Stimulated activated effector memory CD8-positive, alpha-beta T cell treated with anti-CD3 and anti-CD28 coated beads, Interleukin-12 subunit alpha, Interleukin-12 subunit beta, amount 100 ng/mL, for 72 hours (primary cell): ENCODE results near the gene ZP1.

ENCODE experiments used
- ATAC-seq: fragments of 150-1000 bp; cut with Tn5 transposase; 2 replicates; pipeline ENCODE4 v1.10.0; 2021
- DNase-seq, 2 donors: peaks; one replicate each; pipeline ENCODE4 v3.0.0; 2021 to 2022; ENCODE audit warnings: low spot score in 2 of 2
- H3K27ac Mint-ChIP-seq: one replicate; pipeline ENCODE4 v1.8.0; 2022; ENCODE audit warnings: mild to moderate bottlenecking, mixed read lengths
- H3K36me3 Mint-ChIP-seq: one replicate; pipeline ENCODE4 v1.8.0; 2022; ENCODE audit warnings: mild to moderate bottlenecking, mixed read lengths
- H3K4me1 Mint-ChIP-seq: one replicate; pipeline ENCODE4 v1.8.0; 2022; ENCODE audit warnings: mixed read lengths
- H3K4me3 Mint-ChIP-seq: one replicate; pipeline ENCODE4 v1.8.0; 2022; ENCODE audit warnings: mild to moderate bottlenecking, mixed read lengths
- H3K9me3 Mint-ChIP-seq: one replicate; pipeline ENCODE4 v1.8.0; 2022; ENCODE audit warnings: mixed read lengths

Gene ZP1

DNA sequence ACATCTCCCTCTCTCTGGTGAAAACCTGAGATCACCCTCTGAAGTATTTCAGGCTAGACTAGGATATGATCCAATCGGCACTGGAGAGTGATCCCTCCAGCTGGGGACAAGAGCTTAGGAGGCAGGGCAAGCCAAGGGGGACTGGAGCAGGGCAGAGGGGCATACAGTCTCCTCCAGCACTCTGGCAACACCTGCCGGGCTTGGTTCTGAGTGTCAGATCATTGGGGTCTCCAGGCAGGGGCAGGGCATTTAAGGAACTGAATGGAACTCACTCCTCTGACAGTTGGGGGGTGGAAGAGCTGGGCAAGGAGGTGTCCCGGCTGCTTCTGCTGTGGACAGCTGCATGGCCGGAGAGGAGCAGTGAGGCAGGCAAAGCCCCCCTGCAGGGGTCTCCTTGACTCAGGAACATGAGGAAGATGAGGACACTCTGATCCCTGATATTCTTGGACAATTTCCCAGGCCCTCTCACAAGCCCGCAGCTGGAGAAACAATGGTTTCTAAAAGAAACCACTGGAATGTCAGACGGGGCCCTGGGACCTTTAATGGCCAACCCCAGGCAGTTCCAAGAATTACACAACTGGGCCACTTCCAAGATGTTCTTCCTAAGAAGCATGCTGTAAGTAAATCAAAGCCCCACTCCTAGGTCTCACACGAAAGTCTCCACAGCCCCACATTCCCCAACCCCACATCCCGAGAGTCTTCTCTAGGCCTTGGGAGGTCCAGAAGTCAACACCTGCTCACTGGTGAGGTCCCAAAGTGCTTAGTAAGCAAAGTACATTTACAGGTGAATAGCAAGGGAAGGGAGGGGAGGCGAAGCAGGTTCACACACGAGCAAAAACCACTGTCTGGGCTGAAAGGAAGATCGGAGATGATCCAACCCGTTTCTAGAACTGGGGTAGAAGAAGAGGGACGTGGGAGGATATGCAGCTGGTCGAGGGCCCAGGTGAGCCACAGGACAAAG lies 26.6 kb upstream of the ZP1 start:
- Mint-ChIP-seq H3K4me3 (peak overlapping the region; percentile 93), H3K27ac (peak overlapping the region; percentile 93), H3K36me3 (peaks cover 32% of the 10 kb centered on the region), H3K9me3 (no peaks in the 10 kb centered on the region), H3K4me1 (peaks cover 50% of the 10 kb centered on the region)
- ATAC-seq (no peak), DNase-seq (no peak)

DNA sequence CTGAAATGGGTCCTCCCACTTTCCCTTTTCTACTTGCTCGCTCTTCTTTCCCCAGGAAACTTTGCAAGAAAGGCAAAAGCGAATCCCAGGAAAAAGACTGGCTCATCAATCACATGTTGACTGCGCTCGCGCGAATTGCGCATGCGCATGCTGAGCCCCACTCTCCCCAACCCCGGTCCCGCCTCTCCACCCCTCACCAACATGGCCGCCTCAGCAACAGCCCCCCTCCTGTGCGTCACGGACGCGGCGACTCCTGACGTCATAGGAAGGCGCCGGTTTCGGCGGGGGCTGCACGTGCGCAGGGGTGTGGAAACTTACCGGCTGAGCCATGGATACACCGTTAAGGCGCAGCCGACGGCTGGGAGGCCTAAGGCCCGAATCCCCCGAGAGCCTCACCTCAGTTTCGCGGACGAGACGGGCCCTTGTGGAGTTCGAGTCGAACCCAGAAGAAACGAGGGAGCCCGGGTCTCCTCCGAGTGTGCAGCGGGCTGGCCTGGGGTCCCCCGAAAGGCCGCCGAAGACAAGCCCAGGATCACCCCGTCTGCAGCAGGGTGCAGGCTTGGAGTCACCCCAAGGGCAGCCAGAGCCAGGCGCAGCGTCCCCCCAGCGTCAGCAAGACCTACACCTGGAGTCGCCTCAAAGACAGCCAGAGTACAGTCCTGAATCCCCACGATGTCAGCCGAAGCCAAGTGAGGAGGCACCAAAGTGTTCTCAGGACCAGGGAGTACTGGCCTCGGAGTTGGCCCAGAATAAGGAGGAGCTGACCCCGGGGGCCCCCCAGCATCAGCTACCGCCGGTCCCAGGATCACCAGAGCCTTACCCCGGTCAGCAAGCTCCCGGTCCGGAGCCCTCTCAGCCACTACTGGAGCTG lies 25.3 kb upstream of the ZP1 start, which contains the start of gene CCDC86:
TSS of gene CCDC86 (plus strand) at position 317 of the 871 bp plus-strand sequence. CDS start at position 329, 12 bp downstream.
- Mint-ChIP-seq H3K27ac (peak within 1 kb of the TSS; percentile 93), H3K9me3 (no peaks in the 10 kb centered on the region), H3K4me3 (peak within 1 kb of the TSS; percentile 93), H3K4me1 (peaks cover 55% of the 10 kb centered on the region), H3K36me3 (peaks cover 45% of the 10 kb centered on the region)
- DNase-seq = peak; percentile 100
- ATAC-seq = peak; percentile 95

DNA sequence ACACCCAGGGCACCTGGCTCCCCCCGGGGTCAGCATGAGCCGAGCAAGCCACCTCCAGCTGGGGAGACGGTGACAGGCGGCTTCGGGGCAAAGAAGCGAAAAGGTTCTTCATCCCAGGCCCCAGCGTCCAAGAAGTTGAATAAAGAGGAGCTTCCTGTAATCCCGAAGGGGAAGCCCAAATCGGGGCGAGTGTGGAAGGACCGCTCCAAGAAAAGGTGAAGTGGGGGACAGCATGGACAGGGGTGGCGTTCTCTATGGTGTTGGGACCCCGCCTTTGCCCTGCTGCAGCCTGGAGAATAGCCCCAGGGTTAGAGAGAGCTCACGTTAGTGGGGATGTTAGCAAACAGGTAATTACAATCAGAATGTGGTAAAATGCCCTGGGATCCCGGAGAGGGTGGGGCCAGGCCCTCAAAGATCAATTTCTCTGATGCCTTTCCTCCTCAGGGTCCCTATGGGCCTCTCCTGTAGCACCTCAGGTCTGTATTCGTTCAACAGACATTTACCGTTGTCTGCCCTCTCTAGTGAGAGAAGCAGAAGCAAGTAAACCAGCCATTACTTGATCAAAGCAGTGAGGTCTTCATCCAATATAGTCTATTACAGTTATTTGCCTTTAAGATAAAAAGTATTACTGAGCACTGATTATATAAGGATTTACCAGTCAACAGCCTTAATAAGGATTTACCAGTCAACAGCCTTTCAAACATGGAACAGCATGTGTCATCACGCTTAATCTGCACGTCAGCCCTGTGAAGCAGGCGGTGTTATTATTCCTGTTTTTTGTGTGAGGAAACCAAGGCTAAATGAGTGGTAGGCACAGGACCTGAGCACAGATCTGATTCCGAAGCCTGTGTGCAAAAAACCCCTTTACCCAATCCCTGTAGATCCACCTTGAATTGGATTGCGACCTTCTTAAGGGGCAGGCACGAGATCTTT lies 24.4 kb upstream of the ZP1 start:
- Mint-ChIP-seq H3K27ac (peak overlapping the region; percentile 93), H3K9me3 (no peaks in the 10 kb centered on the region), H3K36me3 (peaks cover 54% of the 10 kb centered on the region), H3K4me3 (peak overlapping the region; percentile 93), H3K4me1 (peaks cover 55% of the 10 kb centered on the region)
- ATAC-seq (no peak), DNase-seq (no peak)

DNA sequence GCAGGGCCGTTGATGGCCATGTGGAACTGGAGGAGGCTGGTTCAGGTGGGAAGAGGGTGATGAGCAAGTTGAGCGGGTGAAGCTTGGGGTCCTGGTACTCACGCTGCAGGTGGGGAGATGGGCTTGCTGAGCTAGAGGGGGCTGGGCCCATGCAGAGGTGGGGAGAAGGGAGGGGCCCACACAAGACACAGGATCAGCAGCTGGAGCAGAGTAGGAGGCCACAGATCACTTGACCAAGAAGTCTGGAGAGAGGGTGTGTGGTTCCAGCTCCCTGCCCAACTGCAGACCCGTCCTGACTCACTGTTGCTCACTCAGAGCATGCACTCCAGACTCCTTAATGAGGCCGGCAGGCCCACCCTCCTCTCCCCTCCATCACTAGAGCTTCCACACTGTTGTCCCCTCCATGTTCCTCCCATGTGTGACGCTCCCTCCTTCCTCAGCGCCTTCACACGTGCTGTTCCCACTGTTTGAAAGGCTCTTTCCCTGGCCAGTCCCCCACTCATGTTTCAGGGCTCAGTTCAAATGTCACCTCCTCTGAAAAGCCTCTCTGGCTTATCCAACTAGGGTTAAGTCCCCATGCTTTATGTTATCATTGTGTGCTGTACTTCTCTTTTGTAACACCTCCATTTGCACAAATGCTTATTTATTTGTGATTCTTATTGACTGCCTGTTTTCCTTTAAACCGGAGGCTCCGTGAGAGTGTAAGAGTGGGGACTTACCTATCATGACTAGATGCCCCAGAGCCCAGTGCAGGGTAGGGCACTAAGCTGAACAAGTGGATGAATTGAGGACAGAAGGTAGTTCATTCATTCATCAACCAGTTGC lies 23.1 kb upstream of the ZP1 start:
- H3K4me1 Mint-ChIP-seq = peaks cover 60% of the 10 kb centered on the region
- no peak for ATAC-seq
- H3K36me3 Mint-ChIP-seq = peaks cover 67% of the 10 kb centered on the region
- peak overlapping the region; percentile 93 for H3K27ac Mint-ChIP-seq
- H3K9me3 Mint-ChIP-seq = no peaks in the 10 kb centered on the region
- H3K4me3 Mint-ChIP-seq = peak overlapping the region; percentile 93
- no peak for DNase-seq

DNA sequence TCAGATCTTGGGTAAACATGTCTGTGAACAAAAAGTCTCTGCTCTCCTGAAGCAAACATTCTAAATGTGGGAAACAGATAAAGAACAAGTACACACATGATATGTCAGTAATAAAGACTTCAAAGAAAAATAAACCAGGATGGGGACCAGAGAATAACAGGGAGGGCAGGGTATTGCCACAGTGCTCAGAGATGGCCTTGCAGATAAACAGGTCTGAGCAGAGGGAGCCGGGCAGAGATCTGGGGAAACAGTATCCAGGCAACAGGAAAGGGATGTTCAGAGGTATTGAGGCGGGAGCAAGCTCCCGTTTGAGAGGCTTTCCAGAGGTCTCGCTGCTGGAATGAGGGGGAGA lies 22.5 kb upstream of the ZP1 start:
- DNase-seq = no peak
- H3K4me1 Mint-ChIP-seq = peaks cover 60% of the 10 kb centered on the region
- ATAC-seq = no peak
- peak overlapping the region; percentile 93 for H3K27ac Mint-ChIP-seq
- peaks cover 69% of the 10 kb centered on the region for H3K36me3 Mint-ChIP-seq
- H3K9me3 Mint-ChIP-seq = no peaks in the 10 kb centered on the region
- H3K4me3 Mint-ChIP-seq = peak overlapping the region; percentile 93

DNA sequence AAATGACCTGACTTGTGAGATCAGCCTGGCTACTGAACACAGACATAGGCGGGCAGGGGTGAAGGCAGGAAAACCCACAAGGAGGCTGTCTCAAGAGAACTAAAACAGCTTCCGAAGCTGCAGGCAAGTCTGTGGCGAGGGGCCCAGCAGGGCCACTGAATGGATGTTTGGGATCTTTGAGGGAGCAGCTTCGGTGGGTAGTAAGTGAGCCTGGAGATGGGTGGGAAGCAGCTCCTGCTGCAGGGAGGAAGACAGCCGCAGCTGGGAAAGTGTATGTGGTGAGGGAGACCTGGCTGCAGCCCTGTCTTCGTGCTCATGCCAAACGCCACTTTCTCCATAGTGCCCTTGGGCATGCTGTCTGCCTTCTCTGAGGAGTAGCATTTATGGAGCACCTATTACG lies 22.0 kb upstream of the ZP1 start:
- Mint-ChIP-seq H3K36me3 (peaks cover 74% of the 10 kb centered on the region), H3K9me3 (no peaks in the 10 kb centered on the region), H3K4me3 (peak overlapping the region; percentile 93), H3K4me1 (peaks cover 58% of the 10 kb centered on the region), H3K27ac (peak overlapping the region; percentile 93)
- ATAC-seq (no peak), DNase-seq (no peak)

DNA sequence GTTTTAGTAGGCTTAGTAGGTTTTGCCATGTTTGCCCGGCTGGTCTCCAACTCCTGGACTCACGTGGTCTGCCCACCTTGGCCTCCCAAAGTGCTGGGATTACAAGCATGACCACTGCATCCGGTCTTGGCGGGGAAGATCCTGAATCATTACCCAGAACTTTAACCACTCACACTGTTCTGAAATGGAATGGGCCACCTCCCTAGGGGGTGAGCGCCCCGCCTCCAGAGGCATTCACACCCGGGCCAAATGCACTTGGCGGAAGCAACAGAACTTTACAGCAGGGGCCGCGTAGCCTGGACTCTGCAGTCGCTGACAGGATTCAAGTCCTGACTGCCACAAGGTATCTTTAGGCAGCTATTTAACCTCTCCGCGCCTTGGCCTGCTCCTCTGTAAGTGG lies 20.1 kb upstream of the ZP1 start:
- Mint-ChIP-seq H3K9me3 (no peaks in the 10 kb centered on the region), H3K27ac (no peak overlapping the region), H3K36me3 (peaks cover 80% of the 10 kb centered on the region), H3K4me3 (no peak overlapping the region), H3K4me1 (peaks cover 42% of the 10 kb centered on the region)
- DNase-seq (no peak), ATAC-seq (no peak)

DNA sequence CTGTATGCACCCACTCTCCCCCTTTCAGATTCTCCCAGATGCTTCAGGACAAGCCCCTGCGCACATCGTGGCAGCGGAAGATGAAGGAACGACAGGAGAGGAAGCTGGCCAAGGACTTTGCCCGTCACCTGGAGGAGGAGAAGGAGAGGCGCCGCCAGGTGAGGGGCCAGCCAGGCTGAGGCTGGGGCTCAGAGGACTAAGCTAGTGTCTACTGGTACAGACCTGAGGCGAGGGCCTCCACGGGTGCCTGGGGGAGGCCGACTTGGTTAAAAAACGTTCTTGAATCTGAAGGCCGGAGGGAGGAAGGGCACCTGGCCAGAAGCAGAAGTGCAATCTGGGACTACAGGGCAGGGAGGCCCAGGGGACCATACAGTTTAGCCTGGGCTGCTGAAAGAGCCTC lies 19.4 kb upstream of the ZP1 start:
- Mint-ChIP-seq H3K4me1 (peaks cover 38% of the 10 kb centered on the region), H3K4me3 (no peak overlapping the region), H3K36me3 (peaks cover 81% of the 10 kb centered on the region), H3K27ac (no peak overlapping the region), H3K9me3 (no peaks in the 10 kb centered on the region)
- DNase-seq = no peak
- ATAC-seq = no peak

DNA sequence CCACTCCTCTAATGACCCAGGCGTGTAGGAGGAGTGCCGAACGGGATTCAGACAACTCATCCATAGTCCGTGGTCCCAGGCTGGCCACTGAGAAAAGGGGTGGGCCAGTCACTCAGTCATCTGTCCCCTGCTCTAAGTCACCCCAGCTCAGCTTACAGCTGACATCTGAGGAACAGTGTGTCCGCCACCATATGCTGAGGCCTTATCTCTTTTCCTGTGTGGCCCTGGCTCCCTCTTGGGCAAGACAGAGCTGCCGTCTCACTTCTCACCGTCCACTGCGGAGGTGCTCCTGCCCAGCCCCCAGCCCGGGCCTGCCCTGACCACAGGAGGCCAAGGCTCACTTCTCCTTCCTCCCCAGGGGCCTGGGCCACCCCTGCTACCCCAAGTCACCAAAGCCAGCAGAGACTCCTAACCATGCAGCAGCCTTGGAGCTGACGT lies 18.6 kb upstream of the ZP1 start:
- no peaks in the 10 kb centered on the region for H3K9me3 Mint-ChIP-seq
- peak overlapping the region; percentile 45 for H3K27ac Mint-ChIP-seq
- H3K4me1 Mint-ChIP-seq = peaks cover 29% of the 10 kb centered on the region
- no peak overlapping the region for H3K4me3 Mint-ChIP-seq
- no peak for ATAC-seq
- no peak for DNase-seq
- H3K36me3 Mint-ChIP-seq = peaks cover 77% of the 10 kb centered on the region

DNA sequence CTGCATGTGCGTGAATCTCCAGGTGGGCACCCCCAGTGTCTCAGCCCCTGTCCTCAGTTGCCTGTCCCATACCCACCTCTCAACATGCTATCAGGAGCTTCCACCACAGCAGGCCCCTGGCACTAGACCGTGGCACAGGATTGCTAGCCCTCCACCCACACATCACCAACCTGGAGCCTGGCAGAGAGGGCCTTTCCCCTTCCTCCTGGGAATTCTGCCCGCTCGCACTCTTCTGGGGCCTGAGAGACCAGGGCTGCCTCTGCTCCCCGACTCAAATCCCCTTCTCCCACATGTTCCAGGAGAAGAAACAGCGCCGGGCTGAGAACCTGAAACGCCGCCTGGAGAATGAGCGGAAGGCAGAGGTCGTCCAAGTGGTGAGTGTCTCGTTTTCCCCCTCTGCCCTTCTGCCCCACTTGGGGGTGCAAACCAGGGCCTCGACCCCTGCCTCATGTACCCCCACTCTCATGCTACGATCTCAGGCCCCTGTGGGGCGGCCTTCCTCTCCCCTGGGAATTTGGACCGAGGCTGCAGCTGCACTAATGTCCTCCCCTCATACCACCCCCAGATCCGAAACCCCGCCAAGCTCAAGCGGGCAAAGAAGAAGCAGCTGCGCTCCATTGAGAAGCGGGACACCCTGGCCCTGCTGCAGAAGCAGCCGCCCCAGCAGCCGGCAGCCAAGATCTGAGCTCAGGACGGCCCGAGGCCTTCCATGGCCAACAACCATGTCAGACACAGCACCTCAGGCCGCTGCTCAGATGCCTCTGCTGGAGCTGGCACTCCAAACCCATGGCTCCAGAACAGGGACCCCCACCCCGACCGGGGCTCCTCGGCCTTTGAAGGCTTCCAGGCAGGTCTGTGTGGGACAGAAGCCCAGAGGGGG lies 17.5 kb upstream of the ZP1 start:
- H3K36me3 Mint-ChIP-seq = peaks cover 69% of the 10 kb centered on the region
- no peak overlapping the region for H3K27ac Mint-ChIP-seq
- no peak for ATAC-seq

DNA sequence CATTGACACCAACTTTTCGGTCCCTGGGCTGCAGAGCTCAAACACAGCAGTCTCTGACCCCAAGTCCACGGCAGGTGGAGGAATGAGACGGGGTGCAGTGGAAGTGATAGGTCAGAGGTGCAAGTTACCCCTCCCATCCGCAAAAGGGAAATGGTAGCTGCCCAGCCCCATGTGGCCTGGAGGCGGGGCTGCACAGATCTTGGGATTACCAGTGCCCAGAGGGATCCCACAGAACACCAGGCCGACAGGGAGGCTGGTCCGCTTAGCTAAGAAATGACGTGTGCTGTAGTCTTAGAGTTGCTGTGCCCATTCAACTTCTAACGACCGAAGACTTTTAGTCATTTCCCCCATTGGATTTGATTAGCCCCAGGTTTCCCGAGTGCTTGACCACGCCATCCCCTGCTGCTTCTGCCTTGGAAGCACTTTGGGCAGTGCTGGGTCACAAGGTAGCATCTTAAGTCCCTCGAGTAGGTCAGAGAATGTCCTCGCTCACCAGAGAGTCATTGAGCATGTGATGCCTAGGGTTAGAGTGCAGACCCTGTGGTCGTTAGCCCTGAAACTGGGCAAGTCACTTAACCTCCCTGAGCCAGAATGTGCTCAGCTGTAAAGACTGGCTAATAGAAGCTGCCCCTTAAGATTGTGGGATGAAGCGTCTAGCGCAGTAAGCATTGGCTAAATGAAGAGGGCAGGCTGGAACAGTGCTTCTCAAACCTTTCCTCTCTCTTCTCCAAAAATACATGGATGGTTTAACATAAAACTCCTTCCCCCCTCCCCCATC lies 15.8 kb upstream of the ZP1 start:
- Mint-ChIP-seq H3K4me1 (peaks cover 5% of the 10 kb centered on the region), H3K9me3 (no peaks in the 10 kb centered on the region), H3K4me3 (no peak overlapping the region), H3K36me3 (peaks cover 54% of the 10 kb centered on the region), H3K27ac (no peak overlapping the region)
- DNase-seq = no peak
- ATAC-seq = no peak

More for the DNA sequence above, 17.5 kb upstream of the ZP1 start:
- Mint-ChIP-seq H3K9me3 (no peaks in the 10 kb centered on the region), H3K4me1 (peaks cover 18% of the 10 kb centered on the region), H3K4me3 (no peak overlapping the region)
- DNase-seq = no peak

DNA sequence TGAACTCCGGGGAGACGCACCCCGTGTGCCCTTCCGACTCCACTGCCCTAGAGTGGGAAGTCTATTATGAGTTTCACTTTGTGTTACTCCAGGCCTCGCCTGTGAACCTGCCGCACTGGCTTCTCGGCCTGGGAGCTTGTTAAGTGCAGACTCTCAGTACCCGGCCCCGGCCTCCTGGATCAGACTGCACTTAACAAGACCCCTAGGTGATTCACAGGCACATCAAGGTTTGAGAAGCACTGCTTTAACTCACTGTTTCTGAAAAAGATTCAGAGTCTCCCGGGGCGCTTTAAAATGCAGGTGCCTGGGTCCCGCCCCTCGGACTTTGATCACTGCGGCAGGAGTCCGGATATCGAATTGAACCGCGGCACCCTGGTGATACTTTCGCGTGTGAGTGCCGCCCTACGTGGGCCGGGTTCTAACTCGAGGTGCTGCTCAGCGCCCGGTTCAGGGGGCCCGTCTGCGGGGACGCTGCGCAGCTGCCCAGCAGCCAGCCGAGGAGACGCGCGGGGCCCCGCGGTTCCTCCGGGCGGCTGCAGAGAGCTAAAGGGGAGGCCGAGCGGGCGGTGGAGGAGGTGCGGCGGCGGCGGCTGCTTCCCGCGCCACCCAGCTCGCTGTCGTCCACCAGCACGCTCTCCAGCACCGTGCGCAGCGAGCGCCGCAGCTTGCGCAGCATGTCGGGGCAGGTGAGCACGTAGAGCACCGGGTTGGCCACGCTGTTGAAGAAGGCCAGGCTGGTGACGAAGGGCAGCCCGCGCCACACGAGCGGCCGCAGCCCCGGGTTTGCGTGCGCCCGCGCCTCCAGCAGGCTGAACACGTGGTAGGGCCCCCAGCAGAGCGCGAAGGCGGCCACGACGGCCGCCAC lies 15.0 kb upstream of the ZP1 start:
- no peak for ATAC-seq
- no peak overlapping the region for H3K27ac Mint-ChIP-seq
- peaks cover 46% of the 10 kb centered on the region for H3K36me3 Mint-ChIP-seq
- H3K4me3 Mint-ChIP-seq = no peak overlapping the region
- no peaks in the 10 kb centered on the region for H3K9me3 Mint-ChIP-seq
- no peak for DNase-seq
- peaks cover 5% of the 10 kb centered on the region for H3K4me1 Mint-ChIP-seq
